HepG2 (cell line): ENCODE data around the gene UBXN2A. TPM values are rescaled to one million over a fixed set of nuclear protein-coding genes. Genes with fewer than 3 reads are reported as not detected.

Experiments used
- E2F1 ChIP-seq: sonication (generic); formaldehyde crosslinking; IDR thresholded peaks from 2 replicates; pipeline ENCODE4 v1.5.0; 2020; ENCODE audit warnings: missing genetic modification reagents
- HHEX ChIP-seq: IDR thresholded peaks from 2 replicates; pipeline ENCODE4 v1.6.1; 2016; ENCODE audit warnings: control low read depth
- HIVEP1 ChIP-seq: sonication (generic); formaldehyde crosslinking; IDR thresholded peaks from 2 replicates; pipeline ENCODE4 v1.4.0; 2020; ENCODE audit warnings: mild to moderate bottlenecking, missing genetic modification reagents
- MXD4 ChIP-seq: IDR thresholded peaks from 2 replicates; pipeline ENCODE4 v1.6.1; 2016; ENCODE audit warnings: mild to moderate bottlenecking, missing biosample characterization, missing genetic modification reagents
- POGK ChIP-seq: sonication (generic); formaldehyde crosslinking; conservative IDR thresholded peaks from 2 replicates; pipeline ENCODE4 v1.8.0; 2022; ENCODE audit warnings: mild to moderate bottlenecking, moderate library complexity, missing genetic modification reagents
- SNAPC2 ChIP-seq: sonication (generic); formaldehyde crosslinking; IDR thresholded peaks from 2 replicates; pipeline ENCODE4 v1.8.1; 2022; ENCODE audit warnings: mild to moderate bottlenecking, missing genetic modification reagents
- TARDBP ChIP-seq: sonication (generic); formaldehyde crosslinking; IDR thresholded peaks from 2 replicates; pipeline ENCODE4 v1.8.0; 2022; ENCODE audit warnings: mild to moderate bottlenecking, missing genetic modification reagents
- ZBTB7B ChIP-seq: sonication (generic); formaldehyde crosslinking; IDR thresholded peaks from 2 replicates; pipeline ENCODE4 v1.4.0; 2020; ENCODE audit warnings: missing genetic modification reagents
- ZNF232 ChIP-seq: sonication (generic); formaldehyde crosslinking; IDR thresholded peaks from 2 replicates; pipeline ENCODE4 v1.4.0; 2020; ENCODE audit warnings: missing genetic modification reagents, borderline replicate concordance
- ZNF331 ChIP-seq: sonication (generic); formaldehyde crosslinking; IDR thresholded peaks from 2 replicates; pipeline ENCODE4 v1.4.0; 2020; ENCODE audit warnings: missing genetic modification reagents
- ZNF407 ChIP-seq: sonication (generic); formaldehyde crosslinking; IDR thresholded peaks from one replicate; pipeline ENCODE4 v1.5.1; 2020; ENCODE audit warnings: mild to moderate bottlenecking, missing genetic modification reagents; ENCODE audit errors: not compliant biosample characterization
- ZNF766 ChIP-seq: sonication (generic); formaldehyde crosslinking; IDR thresholded peaks from 2 replicates; pipeline ENCODE4 v1.5.0; 2020; ENCODE audit warnings: missing genetic modification reagents, borderline replicate concordance
- ZNF776 ChIP-seq: sonication (generic); formaldehyde crosslinking; IDR thresholded peaks from 2 replicates; pipeline ENCODE4 v1.4.0; 2020; ENCODE audit warnings: mild to moderate bottlenecking, missing genetic modification reagents
- ZNF839 ChIP-seq: sonication (generic); formaldehyde crosslinking; IDR thresholded peaks from 2 replicates; pipeline ENCODE4 v1.4.0; 2020; ENCODE audit warnings: missing genetic modification reagents, mild to moderate bottlenecking, borderline replicate concordance
- polyA plus RNA-seq, 8 experiments: library from polyadenylated mRNA; depleted of rRNA in 3 of 8; stranded (reverse) in 7 of 8; unstranded in 1 of 8; fragments of >200 nt; fragmentation: Illumina TruSeq in 4 of 8; extraction: Trizol in 4 of 8; gene quantifications; 2 replicates each; pipeline versions ENCODE4 v1.2.1 to v1.2.3, GENCODE V29; 2011 to 2016; ENCODE audit warnings: low read depth in 4 of 8, missing spikeins in 1 of 8, mixed read lengths in 1 of 8; ENCODE audit not compliant: insufficient read depth in 1 of 8
- total RNA-seq, 5 experiments: library from RNA; depleted of rRNA; stranded (reverse); fragments of >200 nt; fragmentation: Illumina TruSeq; extraction: Trizol; gene quantifications; 2 replicates each; pipeline ENCODE4 v1.2.3, GENCODE V29; 2016; ENCODE audit warnings: low read depth in 1 of 5
- TF ChIP-seq, protein P1 (sequence below): sonication (generic); formaldehyde crosslinking; IDR thresholded peaks from 2 replicates; pipeline ENCODE4 v1.8.0; 2022; ENCODE audit warnings: missing genetic modification reagents, low read depth, mild to moderate bottlenecking, borderline replicate concordance
- TF ChIP-seq, protein P2 (sequence below): sonication (generic); formaldehyde crosslinking; IDR thresholded peaks from 2 replicates; pipeline ENCODE4 v1.8.1; 2023; ENCODE audit warnings: mild to moderate bottlenecking, missing genetic modification reagents, borderline replicate concordance
- TF ChIP-seq, protein P3 (sequence below): sonication (generic); formaldehyde crosslinking; IDR thresholded peaks from 2 replicates; pipeline ENCODE4 v1.5.0; 2020; ENCODE audit warnings: missing genetic modification reagents

UBXN2A gene
- total and polyA plus RNA-seq, 2 of the 13 experiments (the other 11 are each of a cell fraction or from before 2014, with no cell fraction given), result 8.3 to 20.9 TPM

- TF ChIP-seq ZNF407 (CRISPR knock-in tag) (no peak), ZNF776 (CRISPR knock-in tag) (no peak), E2F1 (CRISPR knock-in tag) (no peak), TARDBP (CRISPR knock-in tag) (peak; percentile 45; the same call in 1 of the 2 replicates), ZBTB7B (CRISPR knock-in tag) (no peak; the same call in 1 of the 2 replicates), ZNF766 (CRISPR knock-in tag) (no peak), HIVEP1 (CRISPR knock-in tag) (no peak; the same call in 1 of the 2 replicates), HHEX (no peak), ZNF839 (no peak), ZNF232 (CRISPR knock-in tag) (no peak), MXD4 (CRISPR knock-in tag) (no peak), ZNF331 (CRISPR knock-in tag) (no peak), SNAPC2 (CRISPR knock-in tag) (no peak), POGK (CRISPR knock-in tag) (no peak; the same call in 1 of the 2 replicates)
- TF ChIP-seq, protein P1, sequence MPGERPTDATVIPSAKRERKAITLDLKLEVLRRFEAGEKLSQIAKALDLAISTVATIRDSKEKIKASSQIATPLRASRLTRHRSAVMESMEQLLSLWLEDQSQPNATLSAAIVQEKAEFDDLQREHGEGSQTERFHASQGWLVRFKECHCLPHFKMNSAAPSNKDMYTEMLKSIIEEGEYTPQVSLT (CRISPR knock-in tag), result no peak
- TF ChIP-seq, protein P2, sequence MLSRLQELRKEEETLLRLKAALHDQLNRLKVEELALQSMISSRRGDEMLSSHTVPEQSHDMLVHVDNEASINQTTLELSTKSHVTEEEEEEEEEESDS (CRISPR knock-in tag), result no peak
- TF ChIP-seq, protein P3, sequence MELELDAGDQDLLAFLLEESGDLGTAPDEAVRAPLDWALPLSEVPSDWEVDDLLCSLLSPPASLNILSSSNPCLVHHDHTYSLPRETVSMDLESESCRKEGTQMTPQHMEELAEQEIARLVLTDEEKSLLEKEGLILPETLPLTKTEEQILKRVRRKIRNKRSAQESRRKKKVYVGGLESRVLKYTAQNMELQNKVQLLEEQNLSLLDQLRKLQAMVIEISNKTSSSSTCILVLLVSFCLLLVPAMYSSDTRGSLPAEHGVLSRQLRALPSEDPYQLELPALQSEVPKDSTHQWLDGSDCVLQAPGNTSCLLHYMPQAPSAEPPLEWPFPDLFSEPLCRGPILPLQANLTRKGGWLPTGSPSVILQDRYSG (CRISPR knock-in tag), result no peak
Observed at GRCh38 chr2:24049485-24050021, 109.3 kb downstream of the UBXN2A start, which contains the start of gene FKBP1B (continued).
